DND-41 (cell line): ENCODE measurements around the gene AGFG2.
"Not testable (repeated sequence)": the region's sequence is repeated elsewhere in the genome, so short reads cannot be mapped to it uniquely, and the experiment has no call there.

Experiments
- ATAC-seq: fragments of 200-7000 bp; cut with Tn5 transposase; 3 replicates; pipeline ENCODE4 v1.9.1; 2021; ENCODE audit warnings: low read depth; ENCODE audit not compliant: insufficient read depth
- DNase-seq: peaks from one replicate; pipeline ENCODE4 v3.0.0-alpha.2; 2020
- H2AFZ ChIP-seq: 2 replicates; pipeline ENCODE4 v1.6.0; 2012; ENCODE audit warnings: low read depth, low read length
- H3K27ac ChIP-seq: 2 replicates; pipeline ENCODE4 v1.5.1; 2012; ENCODE audit warnings: low read length, inconsistent platforms
- H3K27me3 ChIP-seq: fragments of 200-600 bp; sonication (generic); 2 replicates; pipeline ENCODE4 v1.6.0; 2012; ENCODE audit warnings: low read length, mild to moderate bottlenecking, inconsistent platforms; ENCODE audit not compliant: insufficient read depth, poor library complexity
- H3K36me3 ChIP-seq: 2 replicates; pipeline ENCODE4 v1.5.1; 2012; ENCODE audit warnings: low read length, inconsistent platforms; ENCODE audit not compliant: insufficient read depth
- H3K4me1 ChIP-seq: 2 replicates; pipeline ENCODE4 v1.5.1; 2012; ENCODE audit warnings: mild to moderate bottlenecking, low read length; ENCODE audit not compliant: insufficient read depth
- H3K4me2 ChIP-seq: 2 replicates; pipeline ENCODE4 v1.6.0; 2012; ENCODE audit warnings: mild to moderate bottlenecking, moderate library complexity, low read length, inconsistent platforms; ENCODE audit not compliant: insufficient read depth
- H3K4me3 ChIP-seq, 2 experiments: fragments of 200-600 bp in 1 of 2; shearing (Covaris generic) in 1 of 2; 2 replicates each; pipeline ENCODE4 v1.5.1; 2012 to 2016; ENCODE audit warnings: inconsistent platforms in 2 of 2, low read length in 2 of 2, mild to moderate bottlenecking in 2 of 2, low read depth in 1 of 2, moderate library complexity in 1 of 2
- H3K79me2 ChIP-seq: 2 replicates; pipeline ENCODE4 v1.6.0; 2012; ENCODE audit warnings: low read length, inconsistent platforms; ENCODE audit not compliant: insufficient read depth
- H3K9ac ChIP-seq: 2 replicates; pipeline ENCODE4 v1.6.0; 2012; ENCODE audit warnings: low read depth, mild to moderate bottlenecking, inconsistent platforms, low read length, moderate library complexity
- H3K9me3 ChIP-seq: 2 replicates; pipeline ENCODE4 v1.5.1; 2012; ENCODE audit warnings: low read length, moderate library complexity, mild to moderate bottlenecking, inconsistent platforms; ENCODE audit not compliant: insufficient read depth, severe bottlenecking
- H4K20me1 ChIP-seq: 2 replicates; pipeline ENCODE4 v1.6.0; 2012; ENCODE audit warnings: low read length; ENCODE audit not compliant: insufficient read depth
- CTCF ChIP-seq: IDR thresholded peaks from 2 replicates; pipeline ENCODE4 v1.5.1; 2012; ENCODE audit warnings: borderline replicate concordance, low read length, moderate library complexity, mild to moderate bottlenecking; ENCODE audit not compliant: poor library complexity, severe bottlenecking; ENCODE audit errors: extremely low read depth
- EZH2 ChIP-seq: IDR thresholded peaks from 3 replicates; pipeline ENCODE4 v1.6.1; 2012; ENCODE audit warnings: borderline replicate concordance, low read depth, mild to moderate bottlenecking, moderate library complexity, low read length, inconsistent platforms; ENCODE audit not compliant: severe bottlenecking

Gene AGFG2

GRCh38 chr7:100563809-100564400, 24.9 kb downstream of the AGFG2 start:
- peaks cover 3% of the 10 kb centered on the region; the same call in 1 of the 2 replicates for H3K4me1 ChIP-seq
- H3K4me3 ChIP-seq: no peak overlapping the region
- H3K9ac ChIP-seq: no peak overlapping the region
- no peaks in the 10 kb centered on the region for H3K79me2 ChIP-seq
- H2AFZ ChIP-seq: no peak overlapping the region
- peak; percentile 83 for DNase-seq
- H3K27me3 ChIP-seq: no peaks in the 10 kb centered on the region
- H4K20me1 ChIP-seq: peaks cover 14% of the 10 kb centered on the region
- H3K36me3 ChIP-seq: peaks cover 17% of the 10 kb centered on the region
- peak; percentile 82 for ATAC-seq
- H3K27ac ChIP-seq: 0 out of 2 replicates have a peak overlapping the region, but pooled peaks have one; percentile 4
- H3K4me2 ChIP-seq: no peak overlapping the region
- no peaks in the 10 kb centered on the region for H3K9me3 ChIP-seq
- TF ChIP-seq CTCF (peak; percentile 98), EZH2 (no peak)

- Histone ChIP-seq H4K20me1 (peaks cover 17% of the 10 kb centered on the region), H3K27ac (0 out of 2 replicates have a peak overlapping the region, but pooled peaks have one; percentile 4), H3K36me3 (peaks cover 14% of the 10 kb centered on the region)
- not testable (repeated sequence) for H3K4me2 ChIP-seq, H3K27me3 ChIP-seq, H3K4me1 ChIP-seq, DNase-seq, H3K9ac ChIP-seq, H3K4me3 ChIP-seq, H3K9me3 ChIP-seq, H3K79me2 ChIP-seq, H2AFZ ChIP-seq, ATAC-seq
These were observed 25.4 kb downstream of the AGFG2 start for GRCh38 chr7:100564405-100564804.

GRCh38 chr7:100565133-100565571, 26.1 kb downstream of the AGFG2 start:
- peaks cover 7% of the 10 kb centered on the region for H3K27me3 ChIP-seq
- H3K4me2 ChIP-seq: no peak overlapping the region
- H3K4me1 ChIP-seq: peaks cover 14% of the 10 kb centered on the region
- no peak for ATAC-seq
- H3K4me3 ChIP-seq: no peak overlapping the region
- H3K9me3 ChIP-seq: no peaks in the 10 kb centered on the region
- peaks cover 17% of the 10 kb centered on the region for H4K20me1 ChIP-seq
- H3K79me2 ChIP-seq: no peaks in the 10 kb centered on the region
- no peak overlapping the region for H2AFZ ChIP-seq
- TF ChIP-seq EZH2 (no peak), CTCF (no peak)
- no peak overlapping the region for H3K9ac ChIP-seq
- H3K36me3 ChIP-seq: peaks cover 12% of the 10 kb centered on the region
- no peak for DNase-seq
- no peak overlapping the region for H3K27ac ChIP-seq

- Histone ChIP-seq H3K9me3 (no peaks in the 10 kb centered on the region), H4K20me1 (peaks cover 21% of the 10 kb centered on the region), H3K4me2 (no peak overlapping the region), H3K79me2 (no peaks in the 10 kb centered on the region), H3K27ac (no peak overlapping the region), H3K9ac (no peak overlapping the region), H3K4me3 (no peak overlapping the region), H3K27me3 (peaks cover 9% of the 10 kb centered on the region), H3K36me3 (peaks cover 9% of the 10 kb centered on the region; the same call in 1 of the 2 replicates), H2AFZ (no peak overlapping the region), H3K4me1 (peaks cover 24% of the 10 kb centered on the region)
- DNase-seq (no peak), ATAC-seq (no peak)
- TF ChIP-seq CTCF (no peak), EZH2 (no peak)
These were observed 27.1 kb downstream of the AGFG2 start for GRCh38 chr7:100566018-100566531.
